HG03469 (cell line): Measurements from ENCODE around the gene RPL5.

Source experiments
- ATAC-seq: cut with Tn5 transposase; IDR thresholded peaks from one replicate; pipeline ENCODE4 v1.9.1; 2021; ENCODE audit warnings: mild to moderate bottlenecking, moderate library complexity, moderate number of reproducible peaks; ENCODE audit not compliant: unreplicated experiment

RPL5 gene

DNA sequence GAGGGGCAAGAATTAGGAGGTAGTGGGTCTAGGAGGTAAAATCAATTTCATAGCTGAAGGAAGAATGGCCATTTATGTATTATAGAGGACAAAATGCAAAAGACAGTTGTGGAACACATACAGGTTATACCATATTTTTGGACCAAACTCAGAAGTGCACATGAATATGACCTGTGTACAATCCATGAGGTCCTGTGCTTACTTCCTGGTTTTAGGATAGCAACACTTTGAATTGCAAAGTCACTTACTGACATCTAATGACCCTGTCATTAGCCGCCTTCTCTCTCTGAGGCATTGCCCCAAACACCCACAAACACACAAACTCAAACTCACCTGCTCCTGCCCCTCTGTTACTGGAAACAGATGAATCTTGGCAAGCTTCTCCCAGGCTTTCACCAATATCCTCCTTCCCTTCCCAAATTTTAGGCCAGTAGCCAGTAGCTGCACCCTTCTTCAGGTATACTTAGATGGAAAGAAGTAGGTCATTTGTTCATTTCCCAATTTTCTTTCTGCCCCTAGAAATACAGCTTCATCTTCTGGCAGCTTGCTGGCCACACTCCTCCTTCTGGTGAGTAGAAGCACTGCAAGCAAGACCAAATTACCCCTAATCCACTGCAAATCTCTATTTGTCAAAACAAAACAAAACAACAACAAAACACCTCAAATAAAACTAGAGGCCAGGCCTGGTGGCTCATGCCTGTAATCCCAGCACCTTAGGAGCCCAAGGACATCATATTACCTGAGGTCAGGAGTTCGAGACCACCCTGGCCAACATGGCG is 13.7 kb upstream of the RPL5 start:
- ATAC-seq = no peak

DNA sequence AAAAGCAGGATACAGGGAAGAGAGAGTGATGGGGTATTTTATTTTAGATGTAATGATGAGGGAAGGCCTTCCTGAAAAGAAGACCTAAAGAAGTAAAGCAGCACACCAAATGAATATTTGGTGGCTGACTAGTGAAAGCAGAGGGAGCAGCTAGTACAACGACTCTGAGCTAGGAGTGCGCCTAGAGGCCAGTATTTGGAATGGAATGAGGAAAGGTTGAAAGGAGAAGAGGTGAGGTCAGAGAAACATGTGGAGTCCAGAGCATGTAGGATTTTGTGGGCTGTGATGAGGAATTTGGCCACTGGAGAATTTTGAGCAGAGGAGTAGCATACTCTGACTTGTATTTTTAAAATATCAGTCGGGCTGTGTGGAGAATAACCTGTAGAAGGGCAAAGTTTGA is 11.8 kb upstream of the RPL5 start:
- no peak for ATAC-seq

DNA sequence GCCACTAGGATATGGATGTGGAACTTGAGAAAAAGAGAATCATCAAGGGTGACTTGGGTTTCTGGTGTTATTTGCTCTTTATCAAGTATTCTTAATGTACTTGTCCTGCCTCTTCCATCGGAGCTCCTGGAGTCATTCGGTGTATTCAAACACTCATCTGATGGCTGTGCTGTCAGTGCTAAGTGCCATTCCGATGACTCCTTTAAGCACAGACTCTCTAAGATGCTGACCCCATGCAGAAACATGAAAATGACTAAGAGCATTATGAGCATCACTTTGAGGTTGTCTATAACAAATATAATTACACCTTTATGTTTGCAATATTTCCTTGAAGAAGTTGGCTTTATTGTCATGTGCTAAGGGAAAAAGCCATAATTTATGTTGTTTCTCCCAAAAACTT is 11.3 kb upstream of the RPL5 start:
- ATAC-seq = no peak

DNA sequence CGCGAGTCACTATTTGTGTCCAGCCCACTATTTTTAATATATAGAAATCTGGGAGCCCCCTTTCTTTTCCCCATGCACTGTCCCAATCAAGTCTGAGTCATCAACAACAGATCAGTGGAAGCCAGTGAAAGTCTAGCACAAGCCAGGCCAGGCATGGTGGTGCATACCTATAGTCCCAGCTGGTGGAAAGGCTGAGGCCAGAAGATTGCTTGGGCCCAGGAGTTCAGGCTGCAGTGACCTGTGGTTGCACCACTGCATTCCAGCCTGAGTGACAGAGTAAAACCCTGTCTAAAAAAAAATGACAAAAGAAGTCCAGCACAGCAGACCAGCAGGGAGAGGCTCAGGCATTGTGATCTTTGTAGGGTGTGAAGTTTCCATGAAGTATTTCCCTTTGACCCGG is 9.0 kb upstream of the RPL5 start:
- ATAC-seq = no peak

DNA sequence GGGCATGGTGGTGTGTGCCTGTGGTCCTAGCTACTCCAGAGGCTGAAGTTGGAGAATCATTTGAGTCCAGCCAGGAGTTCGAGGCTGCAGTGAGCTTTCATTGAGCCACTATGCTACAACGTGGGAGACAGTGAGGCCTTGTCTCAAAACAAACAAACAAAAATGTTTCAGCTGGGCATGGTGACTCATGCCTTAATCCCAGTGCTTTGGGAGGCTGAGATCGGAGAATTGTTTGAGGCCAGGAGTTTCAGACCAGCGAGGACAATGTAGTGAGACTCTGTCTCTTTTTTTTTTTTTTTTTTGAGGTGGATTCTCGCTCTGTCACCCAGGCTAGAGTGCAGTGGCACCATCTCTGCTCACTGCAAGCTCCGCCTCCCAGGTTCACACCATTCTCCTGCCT is 5.0 kb upstream of the RPL5 start:
- ATAC-seq = no peak

DNA sequence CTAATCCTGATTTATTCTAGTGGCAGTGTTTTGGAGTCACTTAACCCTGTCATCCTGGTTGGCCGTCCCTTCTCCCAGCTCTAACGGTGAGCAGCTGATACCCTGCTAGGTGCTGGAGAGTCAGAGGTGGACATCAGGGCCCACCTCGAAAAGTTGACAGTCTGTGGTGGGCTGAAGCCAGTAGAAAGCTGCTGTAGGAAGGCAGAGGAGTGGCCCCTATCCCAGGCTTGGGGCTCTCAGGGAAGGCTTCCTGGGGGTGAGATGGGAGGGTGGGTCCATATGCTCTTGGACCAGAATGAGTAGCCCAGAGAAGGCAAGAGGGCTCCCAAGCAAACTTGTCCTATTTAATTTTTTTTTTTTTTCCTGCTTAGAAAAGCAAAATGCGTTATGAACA is 475 bp upstream of the RPL5 start:
- no peak for ATAC-seq

- no peak for ATAC-seq
These were observed 786 bp downstream of the RPL5 start for GRCh38 chr1:92832537-92833114.

DNA sequence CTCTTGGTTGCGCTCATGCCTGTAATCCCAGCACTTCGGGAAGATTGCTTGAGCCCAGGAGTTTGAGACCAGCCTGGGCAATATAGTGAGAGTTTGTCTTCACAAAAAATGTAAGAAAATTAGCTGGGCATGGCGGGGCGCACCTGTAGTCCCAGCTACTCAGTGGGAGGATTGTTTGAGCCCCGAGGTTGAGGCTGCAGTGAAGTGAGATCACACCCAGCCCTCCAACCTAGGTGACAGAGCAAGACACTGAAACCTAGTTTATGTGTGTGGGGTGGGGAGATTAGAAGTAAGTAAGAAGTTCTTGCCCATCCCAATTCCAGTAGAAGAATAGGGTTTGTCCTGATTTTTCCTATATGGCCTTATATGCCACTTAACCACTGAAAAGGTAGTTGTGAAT is 2.0 kb downstream of the RPL5 start:
- no peak for ATAC-seq

- ATAC-seq = no peak
These were observed 2.8 kb downstream of the RPL5 start for GRCh38 chr1:92834617-92835016.

DNA sequence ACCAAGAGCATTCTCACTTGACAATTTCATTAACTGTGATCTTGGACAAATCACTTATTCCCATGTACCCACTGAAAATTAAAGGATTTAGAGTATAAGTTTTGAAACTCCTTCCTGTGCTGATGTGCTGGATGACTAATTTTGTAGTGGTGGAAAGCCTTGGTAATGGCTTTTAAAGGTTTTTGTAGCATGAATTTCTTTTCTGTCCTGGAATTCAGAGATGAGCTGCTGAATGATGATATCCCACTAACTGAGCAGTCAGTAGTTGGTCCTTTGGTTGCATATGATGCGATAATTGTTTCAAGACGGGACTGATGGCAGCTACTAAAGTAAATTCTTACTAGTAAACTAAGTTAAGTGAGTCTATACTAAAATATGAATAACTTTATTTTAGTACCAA is 5.2 kb downstream of the RPL5 start:
- no peak for ATAC-seq

DNA sequence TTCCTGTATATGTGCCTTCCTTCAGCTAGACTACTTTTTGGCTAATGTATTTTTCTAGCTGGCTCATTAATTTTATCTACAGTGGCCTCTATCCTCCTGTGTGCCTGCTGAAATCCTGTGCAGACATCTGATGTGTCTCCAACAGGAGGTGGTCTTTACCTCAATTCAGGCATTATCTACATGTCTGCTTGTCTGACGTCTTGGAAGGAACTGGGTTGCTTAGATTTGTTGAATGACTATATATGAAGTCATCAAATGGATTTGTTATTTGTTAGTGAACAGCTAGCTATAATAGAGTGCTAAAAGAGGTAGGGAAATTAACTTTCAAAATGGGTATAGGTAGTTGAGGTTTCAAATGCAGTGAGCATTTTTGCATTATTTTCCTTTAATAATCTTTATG is 6.7 kb downstream of the RPL5 start:
- ATAC-seq = no peak

GRCh38 chr1:92839442-92839841 is 7.6 kb downstream of the RPL5 start:
- ATAC-seq = no peak

GRCh38 chr1:92840600-92840999 is 8.8 kb downstream of the RPL5 start:
- ATAC-seq = no peak

- no peak for ATAC-seq
These were observed 10.5 kb downstream of the RPL5 start for GRCh38 chr1:92842082-92843045.

DNA sequence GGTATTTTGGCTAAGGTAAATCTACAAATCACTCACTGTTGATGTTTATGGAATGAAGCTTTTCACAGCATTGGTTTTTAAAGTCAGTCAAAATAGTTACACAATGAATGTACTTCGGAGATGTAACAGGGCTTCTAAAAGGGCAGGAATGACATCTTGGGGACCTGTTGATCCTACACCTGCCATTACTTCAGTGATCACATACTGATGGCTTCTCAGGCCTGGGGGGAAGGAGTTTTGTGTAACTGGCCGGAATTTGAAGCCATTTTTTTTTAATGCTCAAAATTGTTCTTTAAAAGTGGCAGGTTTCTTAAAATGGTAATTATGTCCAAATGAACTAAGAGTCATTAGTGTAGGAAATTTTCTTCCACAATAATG is 11.2 kb downstream of the RPL5 start:
- no peak for ATAC-seq

DNA sequence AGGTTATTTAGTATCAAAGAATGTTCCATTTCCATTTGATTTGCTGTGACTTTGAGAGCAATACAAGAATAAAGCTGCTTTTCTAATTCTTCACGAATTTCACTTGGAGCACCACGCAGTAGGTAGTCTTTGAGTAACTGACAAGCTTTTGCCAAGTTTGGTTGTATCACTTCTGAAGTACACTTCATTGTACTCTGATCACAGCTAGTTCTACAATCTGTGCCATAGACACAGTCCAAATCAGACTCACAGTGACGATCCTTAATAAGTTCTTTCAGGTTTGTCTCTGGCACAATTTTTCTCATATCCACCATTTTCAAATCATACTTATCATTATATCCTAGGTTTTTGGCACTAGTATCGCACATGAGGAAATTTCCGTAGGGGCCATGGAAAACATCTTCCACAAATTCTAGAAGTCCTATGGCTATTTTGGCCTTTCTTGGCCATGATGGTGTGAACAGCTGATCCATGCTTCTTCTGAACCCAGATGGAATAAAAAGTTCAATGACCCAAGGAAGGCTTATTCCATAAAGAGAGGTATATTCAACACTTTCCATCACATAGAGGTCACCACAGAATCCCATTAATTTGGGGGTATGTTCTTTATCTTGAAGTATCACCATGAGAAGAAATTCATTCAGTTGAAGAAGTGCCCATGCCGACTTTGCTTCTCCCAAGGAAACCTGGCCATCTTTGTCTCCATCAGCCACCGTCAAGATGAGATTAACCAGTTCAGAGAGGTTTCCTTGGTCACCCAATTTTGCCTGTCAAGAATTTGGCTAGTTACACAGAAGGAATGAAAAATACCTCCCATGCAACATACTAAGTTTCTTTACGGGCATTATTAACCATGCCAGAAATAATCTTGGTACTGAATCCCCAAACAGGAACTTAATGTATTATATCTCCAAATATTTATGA is 11.9 kb downstream of the RPL5 start:
- ATAC-seq = no peak

- no peak for ATAC-seq
These were observed 12.6 kb downstream of the RPL5 start for GRCh38 chr1:92844439-92844838.

GRCh38 chr1:92845908-92846307 is 14.1 kb downstream of the RPL5 start:
- no peak for ATAC-seq

GRCh38 chr1:92848201-92848600 is 16.4 kb downstream of the RPL5 start:
- ATAC-seq = no peak

DNA sequence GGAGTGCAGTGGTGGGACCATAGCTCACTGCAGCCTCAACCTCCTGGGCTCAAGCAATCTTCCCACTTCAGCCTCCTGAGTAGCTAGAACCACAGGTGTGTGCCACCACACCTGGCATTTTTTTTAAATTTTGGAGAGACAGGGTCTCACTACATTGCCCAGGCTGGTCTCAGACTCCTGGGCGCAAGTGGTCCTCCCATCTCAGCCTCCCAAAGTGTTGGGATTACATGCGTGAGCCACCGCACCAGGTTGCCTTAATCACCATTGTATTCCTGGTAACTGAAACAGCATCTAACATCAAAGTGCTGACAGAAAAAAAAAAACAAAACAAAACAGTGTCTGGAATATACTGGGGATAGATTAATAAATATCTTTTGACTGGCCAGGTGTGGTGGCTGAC is 18.2 kb downstream of the RPL5 start:
- ATAC-seq = no peak

- no peak for ATAC-seq
These were observed 19.9 kb downstream of the RPL5 start for GRCh38 chr1:92851729-92852128.
